Fibroblast of gingiva (primary cell): ENCODE measurements around the gene RYR3.

Experiments used
- DNase-seq: peaks from one replicate; pipeline ENCODE4 v3.0.0-alpha.2; 2011; ENCODE audit warnings: low read depth

Gene RYR3

GRCh38 chr15:33894193-33894592 is 583.4 kb downstream of the RYR3 start:
- DNase-seq = no peak

- DNase-seq = no peak
These were observed 591.3 kb downstream of the RYR3 start for GRCh38 chr15:33902043-33902442.

DNA sequence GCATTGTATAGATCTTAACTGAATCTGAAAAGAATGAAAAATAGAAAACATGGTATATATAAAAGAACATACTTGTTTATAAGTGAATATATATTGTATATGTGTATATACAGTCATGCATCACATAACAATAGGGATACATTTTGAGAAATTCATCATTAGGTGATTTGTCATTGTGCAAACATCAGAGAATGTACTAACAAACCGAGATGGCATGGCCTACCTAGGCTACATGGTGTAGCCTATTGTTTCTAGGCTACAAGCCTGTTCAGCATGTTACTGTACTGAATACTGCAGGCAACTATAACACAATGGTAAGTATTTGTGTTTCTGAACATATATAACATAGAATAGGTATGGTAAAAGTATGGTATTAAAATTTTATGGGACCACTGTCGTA is 592.9 kb downstream of the RYR3 start:
- no peak for DNase-seq

GRCh38 chr15:33907326-33907725 is 596.6 kb downstream of the RYR3 start:
- no peak for DNase-seq

DNA sequence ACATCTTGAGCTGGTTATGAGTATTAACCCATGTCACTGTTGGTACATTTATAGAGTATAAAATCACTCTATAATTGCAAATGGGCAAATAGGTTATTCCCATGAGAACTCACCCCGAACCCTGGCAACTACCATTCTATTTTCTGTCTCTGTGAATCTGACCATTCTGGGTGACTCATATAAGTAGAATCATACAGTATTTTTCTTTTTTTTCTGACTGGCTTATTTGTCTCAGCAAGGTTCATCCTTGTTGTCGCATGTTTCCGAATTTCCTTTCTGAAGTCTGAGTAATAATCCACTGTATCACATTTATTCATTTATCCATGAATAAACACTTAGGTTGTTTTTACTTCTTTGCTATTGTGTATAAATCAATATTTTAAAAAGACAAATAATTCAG is 597.6 kb downstream of the RYR3 start:
- no peak for DNase-seq

DNA sequence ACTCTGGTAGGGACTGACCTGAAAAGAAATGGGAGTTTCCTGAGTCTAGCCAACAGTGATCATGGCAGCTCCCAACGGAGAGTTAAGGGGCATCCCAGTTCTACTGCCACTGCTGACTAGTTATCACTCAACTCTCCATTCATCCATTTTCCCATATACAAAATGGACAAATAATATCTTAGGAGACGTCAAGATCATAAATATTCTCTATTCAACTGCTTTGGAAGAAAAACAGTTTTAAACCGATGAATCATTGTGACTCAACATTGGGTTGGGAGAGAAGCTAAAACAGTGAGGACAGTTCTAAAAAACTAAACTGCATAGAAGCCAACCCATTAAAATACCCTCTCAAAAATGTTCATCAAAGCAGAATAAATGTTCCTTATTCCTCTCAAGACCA is 600.0 kb downstream of the RYR3 start:
- DNase-seq = no peak

DNA sequence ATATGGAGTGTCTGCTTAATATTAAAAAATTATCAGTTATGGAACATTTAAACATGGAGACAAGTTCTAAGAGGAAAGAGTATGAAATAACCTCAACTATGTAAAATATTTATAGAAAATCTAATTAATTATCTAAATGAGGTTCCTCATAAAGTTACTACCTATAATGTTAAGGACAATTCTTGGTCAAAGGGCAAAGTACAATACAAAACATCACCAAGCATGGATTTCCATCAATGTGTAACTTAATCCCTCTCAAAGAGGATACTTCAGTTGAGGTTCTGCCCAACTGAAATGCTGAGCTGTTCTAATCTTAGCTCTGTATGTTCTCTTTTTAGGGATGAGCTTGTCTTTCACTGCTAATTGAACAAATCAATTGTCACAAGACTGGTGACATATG is 601.6 kb downstream of the RYR3 start:
- no peak for DNase-seq

GRCh38 chr15:33913459-33913858 is 602.7 kb downstream of the RYR3 start:
- no peak for DNase-seq
